ENCODE measurements around the gene NREP. TPM values are rescaled to one million over a fixed set of nuclear protein-coding genes. Genes with fewer than 3 reads are reported as not detected.

The NREP gene
- total RNA-seq, 1 experiment from 2014 or later = 163 TPM

GRCh38 chr5:111703662-111704061 is 53.3 kb downstream of the NREP start:
- no peak overlapping the region for H2BK15ac ChIP-seq (ENCODE audit: low read depth, low read length)
- H3K27me3 Mint-ChIP-seq (ENCODE audit: low read depth) = no peaks in the 10 kb centered on the region
- TF ChIP-seq CTCF (conservative IDR thresholded peaks at IDR 0.05) = no peak
- no peak overlapping the region for H3K14ac ChIP-seq (ENCODE audit: insufficient read depth, low read length)
- no peak overlapping the region for H3T11ph ChIP-seq (ENCODE audit: low read length)
- H3K23me2 ChIP-seq (ENCODE audit: insufficient read length, low read depth, low read length, poor library complexity, severe bottlenecking) = no peaks in the 10 kb centered on the region
- no peak overlapping the region for H4K91ac ChIP-seq (ENCODE audit: insufficient read length, low read depth, low read length)
- no peak overlapping the region for H3K4ac ChIP-seq (ENCODE audit: low read depth, low read length)
- no peaks in the 10 kb centered on the region for H3K9me3 ChIP-seq (ENCODE audit: control insufficient read depth, low read depth, low read length)
- H2BK20ac ChIP-seq (ENCODE audit: low read depth, low read length, poor library complexity, severe bottlenecking) = no peak overlapping the region
- H4K20me1 ChIP-seq (ENCODE audit: control insufficient read depth, insufficient read depth, insufficient read length) = no peaks in the 10 kb centered on the region
- peaks cover 6% of the 10 kb centered on the region in 2 experiments for H3K4me1 Mint-ChIP-seq
- WGBS (ENCODE audit: extremely low coverage, insufficient read length, low lambda C conversion rate) = no CpG with 5 or more reads among the region's 3 CpGs
- H2BK12ac ChIP-seq (ENCODE audit: insufficient read length, low read depth, low read length) = no peak overlapping the region
- no peak for DNase-seq
- H3K27ac Mint-ChIP-seq = no peak overlapping the region
- H3K4me2 ChIP-seq (ENCODE audit: insufficient read depth, insufficient read length, low read length) = no peak overlapping the region
- H2AFZ ChIP-seq (ENCODE audit: low read length) = no peak overlapping the region
- H4K5ac ChIP-seq (ENCODE audit: insufficient read length, low read depth, low read length) = no peak overlapping the region
- no peaks in the 10 kb centered on the region for H3K79me2 ChIP-seq (ENCODE audit: insufficient read depth, low read length)
- H3K18ac ChIP-seq (ENCODE audit: insufficient read length, low read depth, low read length) = no peak overlapping the region
- H3K56ac ChIP-seq (ENCODE audit: insufficient read length, low read depth, low read length) = no peak overlapping the region
- H4K8ac ChIP-seq (replicated peaks; ENCODE audit: insufficient read length, low read depth, low read length) = no peak overlapping the region
- no peak overlapping the region for H3K4me3 Mint-ChIP-seq
- no peak overlapping the region for H3K27ac ChIP-seq (ENCODE audit: insufficient read length, low read depth, low read length)
- no peak overlapping the region for H3K23ac ChIP-seq (ENCODE audit: insufficient read length, low read depth, low read length)
- H3K27me3 ChIP-seq (ENCODE audit: insufficient read depth, low read length) = no peaks in the 10 kb centered on the region
- no peak overlapping the region for H3K9ac ChIP-seq (ENCODE audit: extremely low read depth, insufficient read length, low read length)
- H2AK5ac ChIP-seq (ENCODE audit: insufficient read length, low read length) = no peak overlapping the region
- no peaks in the 10 kb centered on the region for H3K79me1 ChIP-seq (ENCODE audit: insufficient read depth, low read depth, low read length, poor library complexity, severe bottlenecking)
- H3K4me1 ChIP-seq (ENCODE audit: insufficient read depth, low read length) = no peaks in the 10 kb centered on the region
- no peak overlapping the region for H2BK5ac ChIP-seq (ENCODE audit: insufficient read length, low read length)
- no peak overlapping the region for H2BK120ac ChIP-seq (ENCODE audit: low read depth, low read length, poor library complexity, severe bottlenecking)
- no peaks in the 10 kb centered on the region for H3K9me3 Mint-ChIP-seq
- no peaks in the 10 kb centered on the region for H3K36me3 Mint-ChIP-seq (ENCODE audit: insufficient read depth in 1 of 3, low read depth in 3 of 3)
